GM13977 (cell line): ENCODE data around the gene RANBP9.

Source experiments
- DNase-seq: peaks from one replicate; pipeline ENCODE4 v3.0.0; 2012; ENCODE audit warnings: low spot score
- in situ Hi-C: fragments of 300-500 bp; cut with MboI; formaldehyde crosslinking; loops from one replicate; pipeline ENCODE4 v1.12.0; 2022; ENCODE audit warnings: low sequenced_read_pairs, low pct_unique_long_range_greater_than_20kb, mixed read lengths, inconsistent platforms; ENCODE audit not compliant: unreplicated experiment
- TF ChIP-seq, protein P1 (sequence below): IDR thresholded peaks from 2 replicates; pipeline ENCODE4 v1.5.1; 2012; ENCODE audit warnings: mild to moderate bottlenecking, control low read depth; ENCODE audit not compliant: insufficient read depth; ENCODE audit errors: extremely low read depth, missing control alignments

RANBP9 gene

GRCh38 chr6:13604546-13605416 is 106.9 kb downstream of the RANBP9 start:
- in situ Hi-C loops, result no loop called here
- DNase-seq, result no peak
- TF ChIP-seq, protein P1, sequence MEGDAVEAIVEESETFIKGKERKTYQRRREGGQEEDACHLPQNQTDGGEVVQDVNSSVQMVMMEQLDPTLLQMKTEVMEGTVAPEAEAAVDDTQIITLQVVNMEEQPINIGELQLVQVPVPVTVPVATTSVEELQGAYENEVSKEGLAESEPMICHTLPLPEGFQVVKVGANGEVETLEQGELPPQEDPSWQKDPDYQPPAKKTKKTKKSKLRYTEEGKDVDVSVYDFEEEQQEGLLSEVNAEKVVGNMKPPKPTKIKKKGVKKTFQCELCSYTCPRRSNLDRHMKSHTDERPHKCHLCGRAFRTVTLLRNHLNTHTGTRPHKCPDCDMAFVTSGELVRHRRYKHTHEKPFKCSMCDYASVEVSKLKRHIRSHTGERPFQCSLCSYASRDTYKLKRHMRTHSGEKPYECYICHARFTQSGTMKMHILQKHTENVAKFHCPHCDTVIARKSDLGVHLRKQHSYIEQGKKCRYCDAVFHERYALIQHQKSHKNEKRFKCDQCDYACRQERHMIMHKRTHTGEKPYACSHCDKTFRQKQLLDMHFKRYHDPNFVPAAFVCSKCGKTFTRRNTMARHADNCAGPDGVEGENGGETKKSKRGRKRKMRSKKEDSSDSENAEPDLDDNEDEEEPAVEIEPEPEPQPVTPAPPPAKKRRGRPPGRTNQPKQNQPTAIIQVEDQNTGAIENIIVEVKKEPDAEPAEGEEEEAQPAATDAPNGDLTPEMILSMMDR, result no peak

DNA sequence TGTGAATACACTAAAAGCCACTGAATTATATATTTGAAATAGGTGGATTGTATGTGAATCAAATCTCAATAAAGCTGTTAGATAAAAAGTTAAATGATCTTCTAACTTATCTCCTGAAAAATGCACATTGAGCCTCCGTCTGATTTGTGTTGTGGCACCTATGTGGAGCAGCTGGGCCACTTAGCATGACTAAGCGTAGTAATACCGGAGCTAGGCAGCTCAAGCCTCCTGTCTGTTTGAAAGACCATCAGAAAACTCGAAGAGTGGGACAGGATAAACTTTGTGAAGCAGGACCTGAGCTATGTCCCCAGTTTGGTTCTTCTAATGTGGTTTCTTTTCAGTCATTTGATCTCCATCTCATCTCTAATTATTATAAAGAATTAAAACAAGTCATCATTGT is 107.5 kb downstream of the RANBP9 start:
- DNase-seq, result no peak
- TF ChIP-seq, protein P1, result no peak
- in situ Hi-C loops, result no loop called here

- DNase-seq, result no peak
- TF ChIP-seq, protein P1, result no peak
- in situ Hi-C loops, result no loop called here
Observed at GRCh38 chr6:13600036-13600435, 111.6 kb downstream of the RANBP9 start.

- no peak for DNase-seq
- TF ChIP-seq, protein P1, result no peak
- in situ Hi-C loops, result no loop called here
Observed at GRCh38 chr6:13597073-13597472, 114.6 kb downstream of the RANBP9 start.

DNA sequence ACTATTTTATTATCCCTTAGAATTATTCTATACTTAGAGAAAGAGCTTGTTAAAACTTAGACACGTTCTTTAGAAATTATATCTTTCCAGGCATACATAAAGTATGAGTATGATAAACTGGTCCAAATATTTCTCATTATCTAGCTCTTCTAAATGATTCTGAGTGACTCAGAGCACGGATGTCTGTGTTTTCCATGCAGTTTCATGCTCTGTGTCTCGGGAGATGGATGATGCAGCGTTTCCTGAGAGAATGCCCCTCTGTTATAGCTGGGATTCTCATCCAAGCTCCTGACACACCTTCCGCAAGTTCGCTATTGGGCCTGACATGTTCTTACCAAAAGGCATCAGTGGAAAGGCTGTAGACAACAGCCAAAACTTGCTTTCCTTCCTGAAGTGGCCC is 117.9 kb downstream of the RANBP9 start:
- TF ChIP-seq, protein P1, result no peak
- no peak for DNase-seq
- in situ Hi-C loops, result no loop called here

GRCh38 chr6:13593103-13593502 is 118.5 kb downstream of the RANBP9 start:
- in situ Hi-C loops, result no loop called here

More at GRCh38 chr6:13593103-13593502, 118.5 kb downstream of the RANBP9 start:
- no peak for DNase-seq
- TF ChIP-seq, protein P1, result no peak
